A549 (cell line): ENCODE measurements around the gene FGFR1OP2.

Experiments
- CHD2 ChIP-seq: fragments of 150-350 bp; IDR thresholded peaks from 2 replicates; pipeline ENCODE4 v1.6.1; 2014; ENCODE audit warnings: low read length; ENCODE audit not compliant: partially characterized antibody
- CTCF ChIP-seq: fragments of >200 bp; sonication (Bioruptor Twin); formaldehyde crosslinking; IDR thresholded peaks from 3 replicates; pipeline ENCODE4 v1.5.1; 2016
- KDM1A ChIP-seq: fragments of 200-600 bp; sonication (generic); IDR thresholded peaks from 2 replicates; pipeline ENCODE4 v1.6.1; 2016; ENCODE audit warnings: low read depth, mild to moderate bottlenecking
- MAFK ChIP-seq: fragments of 450-650 bp; IDR thresholded peaks from 2 replicates; pipeline ENCODE4 v1.6.1; 2014; ENCODE audit not compliant: partially characterized antibody
- POLR2A ChIP-seq: IDR thresholded peaks from 2 replicates; pipeline ENCODE4 v1.6.1; 2012; ENCODE audit warnings: mild to moderate bottlenecking, low read length

- TF ChIP-seq POLR2A (no peak), MAFK (no peak), CTCF (no peak), KDM1A (no peak), CHD2 (no peak)
Observed at GRCh38 chr12:26937443-26937862, 817 bp upstream of the FGFR1OP2 start.
